Naive thymus-derived CD4-positive, alpha-beta T cell (primary cell): ENCODE measurements around the gene CCDC174. TPM values are rescaled to one million over a fixed set of nuclear protein-coding genes. Genes with fewer than 3 reads are reported as not detected.
A peak's percentile ranks its signal among the peaks of the same experiment; 100 is the strongest.
"Not testable (repeated sequence)": the region's sequence is repeated elsewhere in the genome, so short reads cannot be mapped to it uniquely, and the experiment has no call there.

Experiments
- ATAC-seq: fragments of 150-1000 bp; cut with Tn5 transposase; 2 replicates; pipeline ENCODE4 v1.10.0; 2021; ENCODE audit warnings: mild to moderate bottlenecking, moderate library complexity
- CTCF ChIA-PET: fragments of 350-600 bp; sonication (Branson Sonifier 250); formaldehyde crosslinking; loops from one replicate; lab custom pipeline; 2021; ENCODE audit warnings: antibody characterized with exemption; lab: Charles Lee
- POLR2A ChIA-PET: fragments of 350-600 bp; sonication (Branson Sonifier 250); formaldehyde crosslinking; loops from one replicate; lab custom pipeline; 2021; ENCODE audit warnings: antibody characterized with exemption, inconsistent platforms; lab: Charles Lee
- DNase-seq, 9 donors: peaks; one replicate each; pipeline versions ENCODE4 v3.0.0 to v3.0.0-alpha.2; 2020 to 2022; ENCODE audit warnings: mixed read lengths in 1 of 9
- H3K27ac ChIP-seq: one replicate; pipeline ENCODE4 v1.7.0; 2013; ENCODE audit warnings: mild to moderate bottlenecking, low read depth, low read length, moderate library complexity
- H3K27me3 ChIP-seq, 2 donors: one replicate each; pipeline ENCODE4 v1.7.0; 2013; ENCODE audit warnings: low read length in 2 of 2, mild to moderate bottlenecking in 2 of 2, moderate library complexity in 2 of 2; ENCODE audit not compliant: control insufficient read depth in 2 of 2, insufficient read depth in 2 of 2
- H3K36me3 ChIP-seq, 3 experiments: 1 replicate in 2 of 3; 2 replicates in 1 of 3; pipeline ENCODE4 v1.7.0; 2013; ENCODE audit warnings: low read length in 3 of 3, mild to moderate bottlenecking in 3 of 3, moderate library complexity in 1 of 3; ENCODE audit not compliant: insufficient read depth in 3 of 3, control insufficient read depth in 2 of 3
- H3K4me1 ChIP-seq, 2 donors: one replicate each; pipeline ENCODE4 v1.7.0; 2013; ENCODE audit warnings: low read length in 2 of 2, mild to moderate bottlenecking in 2 of 2, moderate library complexity in 1 of 2; ENCODE audit not compliant: control insufficient read depth in 2 of 2, insufficient read depth in 2 of 2
- H3K4me3 ChIP-seq: 2 replicates; pipeline ENCODE4 v1.7.0; 2013; ENCODE audit warnings: mild to moderate bottlenecking, low read length
- H3K9me3 ChIP-seq, 3 experiments: 1 replicate in 2 of 3; 2 replicates in 1 of 3; pipeline ENCODE4 v1.7.0; 2013; ENCODE audit warnings: low read length in 3 of 3; ENCODE audit not compliant: control insufficient read depth in 2 of 3
- H3K27ac Mint-ChIP-seq, 9 donors: one replicate each; pipeline ENCODE4 v1.8.0; 2020 to 2022; ENCODE audit warnings: mixed read lengths in 9 of 9, mild to moderate bottlenecking in 8 of 9, moderate library complexity in 5 of 9, inconsistent platforms in 2 of 9
- H3K27me3 Mint-ChIP-seq, 5 donors: one replicate each; pipeline ENCODE4 v1.8.0; 2021 to 2022; ENCODE audit warnings: mixed read lengths in 5 of 5, mild to moderate bottlenecking in 1 of 5
- H3K36me3 Mint-ChIP-seq, 5 donors: one replicate each; pipeline ENCODE4 v1.8.0; 2020 to 2022; ENCODE audit warnings: mixed read lengths in 5 of 5, mild to moderate bottlenecking in 3 of 5, inconsistent platforms in 1 of 5
- H3K4me1 Mint-ChIP-seq, 7 donors: one replicate each; pipeline ENCODE4 v1.8.0; 2020 to 2022; ENCODE audit warnings: mixed read lengths in 7 of 7, mild to moderate bottlenecking in 3 of 7, inconsistent platforms in 1 of 7
- H3K4me3 Mint-ChIP-seq, 10 donors: one replicate each; pipeline ENCODE4 v1.8.0; 2020 to 2022; ENCODE audit warnings: mild to moderate bottlenecking in 10 of 10, mixed read lengths in 10 of 10, moderate library complexity in 6 of 10, inconsistent platforms in 2 of 10
- H3K9me3 Mint-ChIP-seq, 11 donors: one replicate each; pipeline ENCODE4 v1.8.0; 2020 to 2022; ENCODE audit warnings: mixed read lengths in 11 of 11, mild to moderate bottlenecking in 4 of 11, inconsistent platforms in 1 of 11, moderate library complexity in 1 of 11
- intact Hi-C, 2 donors: fragments of 100-400 bp; cut with micrococcal nuclease; formaldehyde crosslinking; loops; one replicate each; pipeline ENCODE4 v1.15.1; 2023
- polyA plus RNA-seq, 2 donors: library from polyadenylated mRNA; unstranded; fragments of 300-500 nt; fragmentation: Illumina TruSeq; gene quantifications; one replicate each; pipeline ENCODE4 v1.2.3, GENCODE V29; 2021
- total RNA-seq, 6 experiments: library from RNA in 5 of 6; stranded (reverse) in 5 of 6; gene quantifications; 1 replicate in 5 of 6; 2 replicates in 1 of 6; pipeline ENCODE4 v1.2.3 and lab custom pipeline; 2021 to 2026

CCDC174 gene
- total and polyA plus RNA-seq, 7 experiments from 2014 or later, result 18.3 to 59.2 (median 25.1) TPM

- peaks cover 0 to 2% (median 0%) of the 10 kb centered on the region in 11 donors for H3K9me3 Mint-ChIP-seq
- intact Hi-C loops, result no loop called here
- ChIA-PET CTCF (no interaction called here), POLR2A (interaction anchor here (0.6 kb wide), 1 partner anchor 45 kb away, joined by 3 read pairs; no protein-coding TSS in a partner anchor)
- DNase-seq (no peak), ATAC-seq (no peak)
- H3K36me3 Mint-ChIP-seq, result peaks cover 0 to 10% (median 0%) of the 10 kb centered on the region in 5 donors
- H3K4me1 Mint-ChIP-seq, result peaks cover 14 to 38% (median 30%) of the 10 kb centered on the region in 7 donors
- no peak overlapping the region for H3K27ac Mint-ChIP-seq
- Histone ChIP-seq H3K4me1 (peaks cover 3 to 6% of the 10 kb centered on the region in 2 donors), H3K4me3 (no peak overlapping the region), H3K36me3 (no peaks in the 10 kb centered on the region), H3K9me3 (no peaks in the 10 kb centered on the region), H3K27ac (no peak overlapping the region), H3K27me3 (no peaks in the 10 kb centered on the region)
- peaks cover 0 to 4% (median 0%) of the 10 kb centered on the region in 5 donors for H3K27me3 Mint-ChIP-seq
- H3K4me3 Mint-ChIP-seq, result no peak overlapping the region
Measured at GRCh38 chr3:14646589-14647413, 4.8 kb upstream of the CCDC174 start.

DNA sequence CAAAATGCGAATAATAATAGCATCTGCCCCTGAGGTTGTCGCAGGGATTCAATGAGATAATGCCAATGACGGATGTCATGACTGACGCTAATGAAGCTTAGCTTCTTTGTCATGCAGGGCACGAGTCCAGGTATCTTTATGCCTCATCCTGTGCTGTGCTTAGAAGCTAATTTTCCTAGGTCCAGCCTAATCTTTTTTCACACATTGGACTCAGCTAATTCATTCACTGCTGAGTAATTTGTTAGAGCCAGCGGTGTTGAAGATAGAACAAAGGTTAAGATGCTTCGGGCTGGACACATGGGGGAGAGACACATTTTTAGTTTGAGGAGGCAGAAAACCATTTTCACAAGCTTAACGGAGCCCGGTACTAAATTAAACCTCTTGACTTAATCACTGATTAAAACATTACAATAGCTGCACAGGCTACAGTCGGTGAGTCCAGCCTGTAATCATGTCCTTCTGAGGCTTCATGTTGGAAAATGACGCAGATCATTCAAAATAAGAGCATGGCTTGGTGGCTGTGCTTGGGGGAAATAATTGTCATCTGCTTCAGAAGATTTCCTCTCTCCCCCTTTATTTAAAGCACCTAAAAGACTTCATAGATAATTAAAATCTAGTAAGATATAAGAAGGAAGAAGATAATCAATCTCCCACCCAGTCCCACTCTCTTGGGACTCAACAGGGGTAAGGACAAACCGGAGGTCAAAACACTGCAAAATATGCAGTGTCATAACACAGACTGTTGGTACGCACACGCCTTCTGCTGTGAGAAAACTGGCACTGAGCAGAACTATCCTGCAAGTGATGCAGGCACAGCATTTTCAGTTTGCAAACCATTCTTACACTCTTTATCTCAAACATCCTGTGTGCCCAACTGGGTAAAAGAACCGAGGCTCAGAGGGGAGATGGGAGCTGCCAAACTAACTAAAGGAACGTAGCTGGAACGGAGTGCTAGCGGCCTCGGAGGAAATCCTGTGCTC is 3.3 kb upstream of the CCDC174 start:
- no peaks in the 10 kb centered on the region for H3K36me3 ChIP-seq
- Mint-ChIP-seq H3K4me1 (peaks cover 10 to 51% (median 42%) of the 10 kb centered on the region in 7 donors), H3K9me3 (peaks cover 0 to 2% (median 0%) of the 10 kb centered on the region in 11 donors), H3K4me3 (peak overlapping the region in 3 of 10 donors; percentile 1 to 57 (median 6)), H3K27me3 (peaks cover 0 to 4% (median 0%) of the 10 kb centered on the region in 5 donors), H3K36me3 (peaks cover 0 to 10% (median 0%) of the 10 kb centered on the region in 5 donors), H3K27ac (peak overlapping the region in 5 of 9 donors; percentile 8 to 83 (median 14))
- H3K9me3 ChIP-seq, result no peaks in the 10 kb centered on the region
- intact Hi-C loops, result no loop called here
- CTCF ChIA-PET, result no interaction called here
- no peak overlapping the region for H3K4me3 ChIP-seq
- ATAC-seq (no peak), DNase-seq (no peak)
- no peak overlapping the region for H3K27ac ChIP-seq
- no peaks in the 10 kb centered on the region for H3K27me3 ChIP-seq
- peaks cover 9 to 15% of the 10 kb centered on the region in 2 donors for H3K4me1 ChIP-seq
- POLR2A ChIA-PET, result interaction anchor here (0.6 kb wide), 1 partner anchor 504 kb away, joined by 3 read pairs; no protein-coding TSS in a partner anchor

GRCh38 chr3:14649466-14649865 is 2.1 kb upstream of the CCDC174 start:
- Mint-ChIP-seq H3K9me3 (peaks cover 0 to 2% (median 0%) of the 10 kb centered on the region in 11 donors), H3K4me1 (peaks cover 19 to 62% (median 53%) of the 10 kb centered on the region in 7 donors), H3K36me3 (peaks cover 0 to 10% (median 0%) of the 10 kb centered on the region in 5 donors), H3K4me3 (peak overlapping the region in 7 of 10 donors; percentile 5 to 100 (median 33)), H3K27ac (peak overlapping the region in 1 of 9 donors; percentile 83), H3K27me3 (peaks cover 0 to 2% (median 0%) of the 10 kb centered on the region in 5 donors)
- DNase-seq (no peak), ATAC-seq (no peak)
- CTCF ChIA-PET, result interaction anchor here (0.6 kb wide), 1 partner anchor 19 kb away, joined by 3 read pairs; no protein-coding TSS in a partner anchor
- no peak overlapping the region for H3K4me3 ChIP-seq
- no peaks in the 10 kb centered on the region for H3K27me3 ChIP-seq
- intact Hi-C loops, result no loop called here
- H3K36me3 ChIP-seq, result no peaks in the 10 kb centered on the region
- POLR2A ChIA-PET, result interaction anchor here (0.7 to 0.9 kb wide), 2 partner anchors 416 to 1692 kb away, joined by 3 read pairs; partner anchors contain the start of gene MRPS25
- no peaks in the 10 kb centered on the region for H3K9me3 ChIP-seq
- no peak overlapping the region for H3K27ac ChIP-seq
- H3K4me1 ChIP-seq, result peaks cover 21 to 25% of the 10 kb centered on the region in 2 donors

DNA sequence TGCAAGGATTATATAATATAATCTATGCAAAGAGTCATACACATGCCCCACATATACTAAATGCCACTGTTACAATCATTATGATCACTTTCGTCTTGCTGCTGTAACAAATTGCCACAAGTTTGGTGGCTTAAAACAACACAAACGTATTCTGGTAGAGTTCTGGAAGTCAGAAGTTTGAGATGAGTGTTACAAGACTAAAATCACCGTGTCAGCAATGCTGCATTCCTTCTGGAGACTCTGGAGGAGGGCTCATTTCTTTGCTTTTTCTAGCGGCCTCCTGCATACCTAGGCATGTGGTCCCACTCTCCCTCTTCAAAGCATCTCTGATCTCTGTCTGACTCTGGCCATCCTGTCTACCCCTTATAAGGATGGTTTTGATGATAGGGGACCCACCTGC is 1.4 kb upstream of the CCDC174 start:
- H3K27ac ChIP-seq, result peak overlapping the region; percentile 94
- ChIA-PET CTCF (interaction anchor here (1.3 kb wide), 1 partner anchor 271 kb away, joined by 3 read pairs; no protein-coding TSS in a partner anchor), POLR2A (interaction anchor here (1.2 to 3.0 kb wide), 5 partner anchors 9 to 471 kb away, joined by 3 to 34 read pairs (median 15); partner anchors contain the start of genes LSM3, NR2C2, RBSN and XPC)
- peak overlapping the region; percentile 54 for H3K4me3 ChIP-seq
- H3K36me3 ChIP-seq, result peaks cover 0 to 2% (median 0%) of the 10 kb centered on the region in 3 experiments
- DNase-seq (no peak), ATAC-seq (no peak)
- H3K9me3 ChIP-seq, result no peaks in the 10 kb centered on the region
- Mint-ChIP-seq H3K27ac (peak overlapping the region; percentile 84 to 100 (median 98)), H3K4me3 (peak overlapping the region; percentile 84 to 100 (median 96)), H3K36me3 (peaks cover 0 to 11% (median under 1%) of the 10 kb centered on the region in 5 donors), H3K4me1 (peaks cover 22 to 68% (median 58%) of the 10 kb centered on the region in 7 donors), H3K27me3 (peaks cover 0 to 2% (median 0%) of the 10 kb centered on the region in 5 donors), H3K9me3 (peaks cover 0 to 2% (median 0%) of the 10 kb centered on the region in 11 donors)
- no peaks in the 10 kb centered on the region for H3K27me3 ChIP-seq
- peaks cover 21 to 25% of the 10 kb centered on the region in 2 donors for H3K4me1 ChIP-seq
- intact Hi-C loops, result loop anchor here (2.0 to 10.0 kb wide), 6 partner anchors 557 to 1985 kb away; partner anchors contain the start of genes CAPN7 (in 1 of the 2), EAF1 (in 1 of the 2), METTL6 (in 1 of the 2) and RAF1 (in 1 of the 2)

GRCh38 chr3:14652360-14652907 is 872 bp downstream of the CCDC174 start:
- CTCF ChIA-PET, result interaction anchor here (0.6 to 1.0 kb wide), 2 partner anchors 141 to 772 kb away, joined by 3 read pairs; no protein-coding TSS in a partner anchor
- Histone ChIP-seq H3K4me3 (peak overlapping the region; percentile 90), H3K4me1 (peaks cover 24 to 25% of the 10 kb centered on the region in 2 donors), H3K36me3 (peaks cover 13 to 22% (median 17%) of the 10 kb centered on the region in 3 experiments), H3K27ac (peak overlapping the region; percentile 94)
- peaks cover 29 to 87% (median 71%) of the 10 kb centered on the region in 7 donors for H3K4me1 Mint-ChIP-seq
- H3K27ac Mint-ChIP-seq, result peak overlapping the region; percentile 92 to 100 (median 98)
- ATAC-seq, H3K27me3 ChIP-seq, H3K27me3 Mint-ChIP-seq, H3K9me3 ChIP-seq, DNase-seq, H3K9me3 Mint-ChIP-seq: not testable (repeated sequence)
- intact Hi-C loops, result loop anchor here (5.0 to 10.0 kb wide), 4 partner anchors 555 to 1988 kb away; partner anchors contain the start of genes CAPN7 (in 1 of the 2), EAF1 (in 1 of the 2), METTL6 (in 1 of the 2) and RAF1 (in 1 of the 2)
- peak overlapping the region; percentile 84 to 100 (median 96) for H3K4me3 Mint-ChIP-seq
- peaks cover 8 to 20% (median 13%) of the 10 kb centered on the region in 5 donors for H3K36me3 Mint-ChIP-seq
- POLR2A ChIA-PET, result interaction anchor here (0.6 to 3.0 kb wide), 17 partner anchors 9 to 1812 kb away, joined by 3 to 34 read pairs (median 10); partner anchors contain the start of genes BTD, CHCHD4, HACL1 and LSM3
